ENCODE measurements around the gene PRKCB.
"Not testable (repeated sequence)": the region's sequence is repeated elsewhere in the genome, so short reads cannot be mapped to it uniquely, and the experiment has no call there.

PRKCB gene

DNA sequence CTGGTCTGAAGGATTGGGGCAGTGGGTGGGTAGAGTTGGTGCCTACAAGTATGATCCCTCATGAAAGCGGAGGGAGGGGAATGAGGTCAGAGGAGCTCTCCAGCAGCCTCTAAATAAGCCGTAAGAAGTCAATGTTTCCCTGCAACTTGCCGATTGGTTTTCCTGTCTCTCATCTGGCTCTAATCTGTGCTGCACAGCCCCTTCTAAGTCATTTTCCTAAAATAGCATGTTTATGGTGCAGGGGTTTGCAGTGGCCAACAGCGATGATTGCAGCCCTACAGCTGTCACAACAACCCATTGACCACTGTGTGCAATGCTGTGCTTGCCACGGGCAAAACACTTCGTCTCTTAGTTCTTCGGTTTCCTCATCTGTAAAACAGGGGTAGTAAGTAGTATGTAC, 189.2 kb downstream of the PRKCB start:
- in situ Hi-C loops (cut with MboI; ENCODE audit: low sequenced_read_pairs, unreplicated experiment): no loop called here
- no peak for DNase-seq (ENCODE audit: low spot score)
- TF ChIP-seq CTCF (IDR thresholded peaks at IDR 0.05; ENCODE audit: borderline replicate concordance, control extremely low read depth, extremely low read depth, insufficient read depth, missing control alignments): no peak

GRCh38 chr16:24027466-24027865, 191.7 kb downstream of the PRKCB start:
- DNase-seq (ENCODE audit: low spot score): no peak

DNA sequence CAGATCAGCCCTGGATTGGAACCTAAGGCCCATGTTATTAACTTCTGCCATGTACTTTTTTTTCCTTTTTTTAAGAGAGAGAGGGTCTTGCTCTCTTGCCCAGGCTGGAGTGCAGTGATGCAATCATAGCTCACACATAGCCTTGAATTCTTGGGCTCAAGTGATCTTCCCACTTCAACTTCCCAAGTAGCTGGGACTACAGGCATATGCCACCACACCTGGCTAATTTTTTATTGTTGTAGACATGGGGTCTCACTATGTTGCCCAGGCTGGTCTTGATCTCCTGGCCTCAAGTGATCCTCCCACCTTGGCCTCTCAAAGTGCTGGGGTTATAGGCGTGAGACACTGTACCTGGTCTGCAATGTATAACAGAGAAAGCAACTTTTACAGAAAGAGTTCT, 194.1 kb downstream of the PRKCB start:
- in situ Hi-C loops (cut with MboI; ENCODE audit: low sequenced_read_pairs, unreplicated experiment): not testable (repeated sequence)

More at GRCh38 chr16:24027466-24027865, 191.7 kb downstream of the PRKCB start:
- TF ChIP-seq CTCF (IDR thresholded peaks at IDR 0.05; ENCODE audit: borderline replicate concordance, control extremely low read depth, extremely low read depth, insufficient read depth, missing control alignments): no peak
- in situ Hi-C loops (cut with MboI; ENCODE audit: low sequenced_read_pairs, unreplicated experiment): no loop called here

GRCh38 chr16:24035127-24035842, 199.5 kb downstream of the PRKCB start:
- no peak for TF ChIP-seq CTCF (IDR thresholded peaks at IDR 0.05; ENCODE audit: borderline replicate concordance, control extremely low read depth, extremely low read depth, insufficient read depth, missing control alignments)
- DNase-seq (ENCODE audit: low spot score): peak; percentile 41
- in situ Hi-C loops (cut with MboI; ENCODE audit: low sequenced_read_pairs, unreplicated experiment): no loop called here

More for the DNA sequence above, 194.1 kb downstream of the PRKCB start:
- not testable (repeated sequence) for DNase-seq (ENCODE audit: low spot score)

DNA sequence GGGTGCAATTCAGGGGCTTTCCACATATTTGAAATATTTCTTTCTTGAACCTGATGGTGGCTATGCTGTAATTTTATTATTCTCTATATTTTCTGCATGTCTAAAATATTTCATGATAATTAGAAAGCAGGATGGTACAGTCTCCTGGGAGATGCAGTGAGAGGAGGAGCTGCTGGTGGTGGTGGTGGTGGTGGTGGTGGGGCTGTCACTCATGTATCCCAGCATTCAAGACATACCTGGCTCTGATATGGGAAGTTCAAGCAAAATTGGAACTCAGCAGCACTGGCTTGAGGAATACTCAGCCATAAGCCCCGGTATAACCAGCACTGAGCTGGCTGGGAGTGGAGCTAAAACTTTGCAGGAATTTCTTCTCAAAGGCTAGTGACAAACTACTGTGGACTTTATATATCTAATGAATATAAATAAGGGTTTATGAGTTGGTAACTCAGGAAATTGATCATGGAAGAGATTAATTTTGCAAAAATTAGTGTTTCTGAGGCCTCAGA, 200.3 kb downstream of the PRKCB start:
- no peak for DNase-seq (ENCODE audit: low spot score)
- in situ Hi-C loops (cut with MboI; ENCODE audit: low sequenced_read_pairs, unreplicated experiment): no loop called here
- no peak for TF ChIP-seq CTCF (IDR thresholded peaks at IDR 0.05; ENCODE audit: borderline replicate concordance, control extremely low read depth, extremely low read depth, insufficient read depth, missing control alignments)

GRCh38 chr16:24036614-24037013, 200.8 kb downstream of the PRKCB start:
- in situ Hi-C loops (cut with MboI; ENCODE audit: low sequenced_read_pairs, unreplicated experiment): no loop called here
- DNase-seq (ENCODE audit: low spot score): peak; percentile 70
- TF ChIP-seq CTCF (IDR thresholded peaks at IDR 0.05; ENCODE audit: borderline replicate concordance, control extremely low read depth, extremely low read depth, insufficient read depth, missing control alignments): peak; percentile 45

DNA sequence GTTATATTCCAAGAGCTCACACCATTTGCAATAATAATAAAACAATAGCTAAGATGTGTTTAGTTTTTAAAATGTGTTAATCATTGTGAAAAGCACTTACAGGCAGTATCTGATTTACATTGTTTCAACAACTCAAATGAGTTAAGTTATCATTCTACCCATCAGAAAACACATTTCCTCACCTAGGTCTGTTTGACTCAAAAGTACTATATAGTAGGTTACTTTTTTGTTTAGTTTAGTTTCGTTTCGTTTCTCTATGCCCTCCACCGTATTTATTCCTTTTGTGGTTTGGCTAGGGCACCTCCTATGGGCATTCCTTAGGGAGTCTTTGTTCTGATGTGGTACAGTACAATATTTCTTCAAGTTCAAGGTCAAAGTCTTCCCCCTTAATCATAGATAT, 201.6 kb downstream of the PRKCB start:
- TF ChIP-seq CTCF (IDR thresholded peaks at IDR 0.05; ENCODE audit: borderline replicate concordance, control extremely low read depth, extremely low read depth, insufficient read depth, missing control alignments): no peak
- DNase-seq (ENCODE audit: low spot score): no peak

More for the DNA sequence above, 201.6 kb downstream of the PRKCB start:
- in situ Hi-C loops (cut with MboI; ENCODE audit: low sequenced_read_pairs, unreplicated experiment): no loop called here
